ENCODE data around the gene SMC2.

SMC2 gene

DNA sequence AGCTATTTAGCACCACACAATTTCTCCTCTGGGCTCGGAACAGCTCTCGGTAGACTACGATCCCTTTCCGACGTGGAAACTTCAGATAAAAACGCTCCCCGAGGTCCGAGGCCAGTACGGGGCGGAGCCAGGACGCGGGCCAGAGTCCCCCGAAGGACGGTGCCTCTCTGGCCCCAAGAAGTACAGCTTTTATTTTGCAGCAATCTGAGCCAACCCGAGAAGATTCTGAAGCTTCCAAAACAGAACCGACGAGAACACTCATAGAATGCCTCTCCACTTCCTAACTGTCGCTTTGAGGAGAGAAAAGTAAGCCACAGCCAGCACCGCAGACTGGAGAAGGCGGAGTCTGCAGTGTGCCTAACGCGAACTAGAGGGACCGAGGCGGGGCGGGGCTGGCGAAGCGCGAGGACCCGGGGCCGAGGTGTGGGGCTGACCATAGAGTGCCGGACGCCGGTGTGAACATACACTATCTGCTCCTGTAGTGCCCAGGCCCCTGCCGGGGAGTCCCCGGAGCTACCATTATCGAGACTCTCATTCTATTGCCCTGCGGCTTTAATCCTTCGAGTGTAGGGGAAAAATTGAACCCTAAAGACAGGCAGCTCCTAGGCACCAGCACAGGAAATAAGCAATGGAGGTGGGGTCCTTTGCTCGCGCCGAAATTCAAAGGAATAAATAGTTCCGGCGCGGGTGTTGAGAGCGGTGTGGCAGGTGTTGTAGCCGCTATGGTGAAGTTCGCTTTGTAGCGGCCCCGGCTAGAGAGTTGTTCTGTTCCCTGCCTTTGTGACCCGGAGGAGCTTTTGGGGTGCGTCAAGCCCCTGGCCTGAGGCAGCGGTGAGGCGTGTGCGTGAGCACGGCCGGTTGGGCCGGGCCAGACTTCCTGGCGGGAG lies at the start of gene SMC2:
Gene SMC2, plus strand, starts transcription at position 663 of the 887 bp plus-strand sequence. CDS start 1,076 bp downstream, outside the sequence.
- peak; percentile 92 for DNase-seq

DNA sequence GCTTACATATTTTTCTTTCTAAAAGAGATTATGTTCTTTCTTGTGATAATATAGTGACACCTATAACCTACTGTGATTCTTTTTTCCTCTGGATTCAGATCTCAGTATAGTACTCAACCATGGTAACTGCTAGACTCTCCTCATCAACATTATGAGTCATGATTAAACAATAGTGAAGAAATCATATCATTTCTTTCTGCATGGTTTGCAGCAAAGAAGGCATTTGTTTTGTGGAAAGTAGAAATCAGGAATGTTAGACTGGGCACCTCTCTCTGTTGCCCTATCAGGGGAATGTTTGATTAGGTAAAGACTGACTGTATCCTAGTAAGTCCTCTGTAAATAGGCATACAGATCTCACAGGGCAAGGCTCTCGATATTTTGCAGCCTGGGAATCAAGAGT lies 25.6 kb upstream of the SMC2 start:
- DNase-seq = no peak

DNA sequence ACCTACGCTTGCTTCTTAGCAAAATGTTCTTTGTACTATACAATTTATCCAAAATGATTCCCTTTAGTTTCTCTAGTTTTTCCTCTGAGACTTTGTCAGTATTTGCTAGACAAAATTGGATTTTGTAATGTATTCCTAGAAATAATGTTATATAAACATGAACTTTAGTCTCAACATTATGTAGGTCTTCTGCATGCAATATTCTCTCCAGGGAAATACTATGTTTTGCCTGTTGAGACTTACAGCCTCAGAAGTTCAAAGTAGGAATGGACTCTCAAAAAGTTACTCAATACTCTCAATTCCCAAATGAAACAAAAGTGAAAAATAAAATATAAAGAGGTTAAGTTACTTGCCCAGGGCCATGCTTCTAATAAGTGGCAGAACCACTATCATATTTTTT lies 24.8 kb upstream of the SMC2 start:
- no peak for DNase-seq

DNA sequence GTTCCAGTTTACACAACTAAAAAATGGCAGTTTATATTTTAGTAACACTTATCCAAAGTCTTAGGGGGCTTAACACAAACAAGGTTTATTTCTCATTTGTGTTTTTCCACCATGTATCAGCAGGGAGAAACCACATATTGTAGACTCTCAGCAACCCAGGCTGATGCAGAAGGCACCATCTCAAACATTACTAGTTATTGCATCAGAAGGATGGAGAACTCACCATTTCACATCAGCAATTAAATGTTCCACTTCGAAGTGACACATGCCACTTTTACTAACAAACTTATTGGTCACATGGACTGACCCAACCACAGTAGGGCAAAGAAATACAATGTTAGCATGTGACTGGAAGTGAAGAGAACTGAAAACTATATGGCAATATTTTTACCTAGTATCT lies 22.5 kb upstream of the SMC2 start:
- DNase-seq = no peak

DNA sequence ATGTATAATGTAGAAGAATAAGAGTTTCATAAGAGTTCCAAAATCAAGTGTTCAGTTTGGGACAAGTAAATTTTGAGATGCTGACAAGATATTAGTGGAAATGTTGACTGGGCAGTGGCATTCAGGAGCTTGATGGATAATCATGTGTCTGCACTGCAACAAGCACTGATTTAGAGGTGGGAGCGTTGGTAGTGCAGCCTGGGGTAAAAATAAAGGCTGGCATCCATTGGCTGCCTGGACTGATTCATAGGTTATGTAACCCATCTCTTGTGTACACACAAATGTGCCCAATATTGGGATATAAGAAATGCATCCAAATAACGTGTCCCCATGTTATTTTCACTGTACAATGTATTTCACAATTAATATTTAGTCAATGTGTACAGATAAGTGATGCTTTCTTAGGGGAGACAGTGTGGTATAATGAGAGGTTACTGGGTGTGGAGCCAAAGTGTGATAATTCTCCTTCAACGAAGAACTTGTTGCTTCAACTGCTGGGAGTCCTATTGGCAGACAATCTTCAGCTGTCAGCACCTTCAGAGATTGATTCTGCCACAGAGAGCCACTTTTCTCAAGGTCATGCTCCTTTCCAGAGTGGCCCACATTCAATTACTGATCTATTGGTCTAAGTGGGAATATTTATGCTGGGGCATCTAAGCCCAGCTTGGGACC lies 20.9 kb upstream of the SMC2 start:
- DNase-seq = no peak

DNA sequence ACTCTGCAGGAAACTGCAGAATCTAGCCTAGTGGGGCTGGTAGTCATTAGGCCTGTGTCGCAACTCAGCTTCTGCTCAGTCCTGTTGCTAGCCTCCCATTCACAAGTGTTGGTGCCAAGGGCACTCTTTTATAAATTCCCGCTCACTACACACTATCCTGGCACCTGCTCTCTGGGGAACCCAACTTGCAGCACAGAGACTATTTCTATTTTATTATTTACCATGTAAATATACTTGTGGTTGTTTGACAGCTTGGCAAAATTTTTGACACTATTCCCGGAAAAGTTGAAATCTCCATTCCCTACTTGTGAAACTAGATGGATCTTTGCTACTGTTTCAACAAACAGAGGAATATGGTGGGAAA lies 20.4 kb upstream of the SMC2 start:
- DNase-seq = no peak

DNA sequence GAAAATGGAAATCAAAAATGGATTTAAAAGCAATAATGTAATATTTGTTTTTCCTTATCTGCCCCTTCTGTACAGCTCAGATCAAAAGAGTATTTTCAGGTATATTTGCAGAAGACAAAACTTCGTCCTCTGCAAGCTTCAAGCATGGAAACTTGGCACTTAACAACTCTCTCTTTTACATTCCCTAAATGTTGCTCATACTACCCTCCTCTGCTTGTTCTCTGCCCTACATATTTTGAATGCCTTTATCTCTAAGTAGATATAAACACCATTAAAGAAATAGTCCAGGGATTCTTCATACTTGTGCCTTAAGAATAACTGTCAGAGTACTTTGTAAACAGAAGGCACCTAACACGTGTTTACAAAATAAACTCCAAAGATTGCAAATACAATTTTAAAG lies 19.2 kb upstream of the SMC2 start:
- no peak for DNase-seq

DNA sequence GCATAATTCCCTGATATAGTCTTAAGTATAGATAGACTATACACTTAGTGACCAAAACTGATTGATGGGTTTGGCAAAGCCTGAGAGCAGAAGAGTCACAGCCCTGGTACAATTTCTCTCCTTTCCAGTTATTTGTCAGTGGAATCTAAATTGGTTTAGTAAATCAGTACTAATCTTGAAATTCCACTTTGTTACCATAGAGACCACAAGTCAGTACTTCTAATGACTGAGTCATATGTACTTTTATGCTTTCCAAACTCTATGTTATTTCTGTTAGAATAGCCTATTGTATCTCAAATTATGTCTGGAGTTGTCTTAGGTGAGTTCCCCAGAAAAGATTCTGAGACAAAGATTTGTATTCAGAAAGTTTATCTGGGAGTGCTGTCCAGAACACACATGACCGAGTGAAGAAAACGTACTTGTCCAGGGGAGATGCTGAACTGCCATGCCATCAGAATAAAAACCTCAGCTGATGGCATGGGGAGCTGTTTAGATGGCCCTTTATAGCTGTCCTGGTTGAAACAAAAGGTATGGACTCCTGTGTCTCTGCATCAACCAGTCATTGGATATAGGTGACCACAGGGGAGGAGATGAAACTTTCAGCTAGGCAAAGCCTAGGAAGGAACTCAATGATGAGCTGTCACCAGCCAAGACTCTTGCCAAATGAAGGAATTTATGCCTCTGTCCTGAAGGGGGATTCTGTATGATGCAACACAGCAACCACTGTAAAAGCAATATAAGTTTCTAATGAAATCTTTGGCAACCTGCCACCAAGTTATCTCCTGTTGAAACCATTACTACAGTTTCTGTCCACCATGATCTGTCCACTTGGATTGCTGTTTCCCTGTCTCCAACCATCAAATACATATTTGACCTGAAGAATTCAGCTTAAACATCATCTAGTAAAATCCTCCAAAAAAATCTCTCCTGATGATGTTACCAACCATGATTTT lies 18.0 kb upstream of the SMC2 start:
- no peak for DNase-seq

DNA sequence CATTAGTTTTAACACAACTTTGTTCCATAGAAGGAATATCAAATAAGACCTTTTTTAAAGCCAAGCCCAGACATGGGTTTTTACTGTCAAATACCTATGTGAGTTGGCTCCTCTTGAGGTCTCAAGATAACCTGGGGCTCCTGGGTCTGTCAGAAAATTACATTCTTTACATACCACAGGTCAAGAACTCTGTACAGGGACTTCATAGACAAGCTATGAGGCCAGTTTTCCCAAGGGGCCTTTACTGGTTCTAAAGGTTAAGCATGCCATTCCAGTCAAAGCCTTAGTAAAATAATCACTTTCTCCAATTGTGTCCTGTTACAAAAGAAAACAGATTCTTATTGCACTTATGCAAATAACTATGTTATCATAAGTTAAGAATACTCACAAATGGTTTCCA lies 15.5 kb upstream of the SMC2 start:
- no peak for DNase-seq

DNA sequence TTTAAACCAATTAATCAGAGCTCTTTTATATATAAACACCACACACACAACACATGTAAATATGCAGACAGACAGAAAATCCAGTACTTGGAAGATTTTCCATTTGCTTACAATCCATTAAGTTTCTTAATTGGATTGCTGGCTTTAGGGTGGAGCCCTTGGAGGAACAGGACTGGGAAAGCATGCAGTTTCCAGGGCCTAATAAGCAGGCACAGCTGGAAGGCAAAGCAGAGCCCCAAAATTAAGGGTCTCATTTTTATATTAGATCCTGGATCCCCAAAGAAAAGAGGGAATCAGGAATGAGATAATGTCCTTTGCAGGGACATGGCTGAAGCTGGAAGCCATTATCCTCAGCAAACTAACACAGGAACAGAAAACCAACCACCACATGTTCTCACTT lies 13.1 kb upstream of the SMC2 start:
- DNase-seq = no peak

DNA sequence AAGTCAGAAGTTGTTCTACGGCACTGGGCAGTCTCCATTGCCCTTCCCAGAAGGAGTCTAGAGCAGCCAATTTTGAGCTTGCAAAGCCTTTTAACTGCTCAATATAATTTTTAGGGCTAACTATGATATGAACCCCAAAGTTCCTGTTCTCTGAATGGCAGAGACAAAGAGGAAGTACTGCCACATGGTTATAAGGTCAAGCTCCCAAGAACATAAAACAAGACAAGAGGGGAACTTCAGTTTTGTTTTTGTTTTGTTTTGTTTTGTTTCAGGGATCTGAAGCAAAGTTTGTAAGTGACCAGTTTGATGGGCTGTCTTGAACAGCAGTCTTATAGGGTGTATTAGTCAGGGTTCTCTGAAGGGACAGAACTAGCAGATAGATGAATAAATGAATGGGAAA lies 11.9 kb upstream of the SMC2 start:
- DNase-seq = no peak

DNA sequence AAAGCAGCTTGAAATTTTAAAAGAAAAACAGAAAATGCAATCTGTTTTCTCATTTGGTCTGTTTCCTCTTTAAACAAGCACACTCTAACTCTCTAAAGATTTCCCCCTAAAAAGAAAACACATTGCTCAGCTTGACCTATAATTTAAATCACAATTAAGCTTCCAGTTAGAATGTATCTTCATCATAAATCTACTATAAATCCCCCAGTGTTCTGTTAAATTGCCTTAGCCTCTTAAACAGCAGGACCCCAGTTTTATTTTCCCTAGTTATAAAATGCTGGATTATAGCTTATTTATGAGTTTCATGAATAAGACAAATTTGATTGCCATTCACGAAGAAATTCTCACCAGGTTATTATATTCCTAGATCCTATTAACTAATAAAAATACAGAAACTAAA lies 8.6 kb upstream of the SMC2 start:
- DNase-seq = no peak

DNA sequence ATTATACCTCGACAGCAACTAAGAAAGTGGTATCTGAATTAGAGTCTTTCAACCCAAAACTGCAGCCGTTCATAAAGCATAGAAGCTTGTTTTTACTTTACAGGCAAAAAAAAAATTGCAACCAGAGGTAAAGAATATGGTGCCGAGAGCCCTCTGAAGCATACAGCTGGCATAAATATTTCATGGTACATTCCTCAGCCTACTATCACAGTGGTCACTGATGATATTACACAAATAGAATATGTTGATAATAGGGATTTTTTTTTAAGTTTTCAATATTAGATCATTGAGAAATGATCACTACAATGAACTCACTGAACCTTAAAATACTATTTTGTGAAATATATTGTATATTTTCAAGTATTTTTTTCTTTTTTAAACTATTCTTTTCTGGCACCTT lies 6.2 kb upstream of the SMC2 start:
- no peak for DNase-seq

DNA sequence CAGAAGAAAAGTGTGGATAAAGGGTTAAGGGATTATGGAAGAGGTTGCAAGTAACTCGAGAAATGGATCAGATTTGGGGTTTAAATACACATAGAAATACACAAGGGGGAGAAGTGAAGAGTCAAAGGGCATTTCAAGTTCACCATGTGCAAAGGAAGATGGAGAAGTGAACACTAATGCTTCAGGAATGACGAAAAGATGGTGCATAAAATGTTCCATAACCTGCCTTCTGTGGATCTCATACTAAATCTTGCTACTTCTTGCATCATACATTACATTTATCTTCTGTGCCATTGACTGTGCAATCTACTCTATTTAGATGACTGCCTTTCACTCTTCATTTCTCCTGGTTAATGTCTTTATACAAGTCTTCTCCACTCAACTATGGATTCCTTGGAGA lies 5.7 kb upstream of the SMC2 start:
- DNase-seq = no peak

DNA sequence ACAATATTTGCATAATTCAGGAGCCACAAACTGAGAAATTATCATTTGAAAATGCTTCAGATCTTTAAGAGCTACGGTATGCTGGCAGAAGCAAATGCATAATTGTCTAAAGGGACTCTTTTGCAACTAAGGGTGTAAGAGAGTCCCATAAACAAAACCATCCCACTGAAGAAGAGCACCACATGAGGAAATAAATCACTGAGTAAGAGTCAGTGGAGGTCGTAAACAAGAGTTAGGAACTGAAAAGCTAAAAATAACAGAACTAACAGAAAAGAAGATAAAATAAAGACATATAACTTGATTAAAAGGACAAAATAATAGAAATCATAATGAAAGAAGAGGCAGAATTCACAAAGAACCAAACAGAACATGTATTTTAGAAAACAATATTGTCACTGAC lies 3.5 kb upstream of the SMC2 start:
- no peak for DNase-seq

DNA sequence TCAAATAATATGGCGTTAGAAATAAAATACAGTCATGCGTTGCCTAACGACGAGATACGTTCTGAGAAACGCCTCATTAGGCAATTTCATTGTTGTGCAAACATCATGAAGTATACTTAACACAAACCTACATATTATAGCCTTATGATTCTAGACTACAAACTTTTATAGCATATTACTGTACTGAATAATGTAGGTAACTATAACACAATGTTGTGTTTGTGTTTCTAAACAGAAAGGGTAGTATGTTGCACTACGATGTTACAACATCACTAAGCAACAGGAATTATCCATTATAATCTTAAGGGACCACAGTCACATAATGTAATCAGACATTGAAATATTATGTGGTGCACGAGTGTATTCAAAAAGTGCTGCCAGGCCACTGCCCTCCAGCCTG lies 3.0 kb upstream of the SMC2 start:
- peak; percentile 35 for DNase-seq

DNA sequence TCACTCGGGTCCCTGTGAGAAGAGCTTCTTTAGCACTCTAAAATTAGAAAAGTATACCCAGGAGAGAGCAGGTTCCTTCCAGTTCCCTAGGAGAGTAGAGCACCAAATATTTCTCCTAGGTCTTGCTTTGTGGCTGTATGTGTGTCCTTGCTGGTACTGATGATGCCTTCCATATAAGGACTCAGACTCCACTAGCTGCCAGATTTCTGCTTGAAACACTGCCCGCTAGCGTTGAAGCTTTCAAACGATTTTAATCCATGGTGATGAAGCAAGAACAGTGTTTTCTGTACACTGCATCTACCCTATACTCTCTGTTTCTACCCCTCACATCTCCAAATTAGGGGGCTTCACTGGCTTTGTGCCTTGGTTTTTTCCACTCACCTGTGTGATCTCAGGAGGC lies 2.4 kb upstream of the SMC2 start:
- DNase-seq = peak; percentile 79

DNA sequence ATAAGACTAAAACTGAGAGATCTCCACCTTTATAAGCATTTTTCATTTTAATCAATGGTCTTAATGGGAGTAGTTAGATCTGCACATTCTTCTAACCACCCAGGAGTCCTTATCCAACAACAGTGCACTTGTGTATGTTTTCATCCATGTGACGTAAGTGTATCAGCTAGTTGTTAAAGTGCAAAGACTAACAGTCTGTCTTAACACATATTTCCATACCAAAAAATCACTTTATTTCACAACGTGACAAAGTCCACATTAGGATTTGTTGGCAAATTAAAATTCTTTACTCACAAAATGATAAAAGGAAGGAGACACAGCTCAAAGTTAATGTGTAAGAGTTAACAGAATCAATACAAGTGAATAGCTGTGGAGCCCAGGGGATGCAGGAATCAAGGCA lies 1.9 kb upstream of the SMC2 start:
- no peak for DNase-seq

DNA sequence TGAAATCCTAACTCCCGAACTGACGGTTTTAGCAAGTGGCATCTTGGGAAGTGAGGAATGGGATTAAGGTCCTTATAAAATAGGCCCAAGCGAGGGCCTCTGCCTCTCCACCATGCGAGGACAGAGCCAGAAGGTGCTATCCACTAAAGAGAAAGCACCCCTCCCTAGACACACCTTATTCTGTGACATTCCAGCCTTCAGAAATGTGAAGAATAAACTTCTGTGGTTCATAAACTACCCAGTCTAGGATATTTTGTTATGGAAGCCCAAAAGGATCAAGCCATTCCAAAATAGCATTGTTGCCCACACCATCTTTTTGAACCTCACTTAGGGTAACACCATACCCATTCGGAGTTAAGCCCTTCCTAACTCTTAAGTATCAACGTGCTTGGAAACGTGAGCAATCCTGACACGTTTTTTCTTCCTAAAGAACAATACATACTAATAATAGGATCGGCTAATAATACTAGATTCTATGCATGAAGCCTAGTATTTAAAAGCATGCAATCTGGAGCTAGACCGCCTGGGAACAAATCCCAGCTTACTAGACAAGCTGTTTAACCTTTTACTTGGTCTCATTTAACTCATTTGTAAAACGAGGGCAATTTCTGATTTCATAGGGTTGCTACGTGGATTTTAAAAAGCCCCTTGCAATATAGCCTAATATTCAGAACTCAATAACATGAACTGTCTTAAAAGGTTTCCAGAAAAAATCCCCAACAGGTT lies 1.1 kb upstream of the SMC2 start:
- peak; percentile 5 for DNase-seq

DNA sequence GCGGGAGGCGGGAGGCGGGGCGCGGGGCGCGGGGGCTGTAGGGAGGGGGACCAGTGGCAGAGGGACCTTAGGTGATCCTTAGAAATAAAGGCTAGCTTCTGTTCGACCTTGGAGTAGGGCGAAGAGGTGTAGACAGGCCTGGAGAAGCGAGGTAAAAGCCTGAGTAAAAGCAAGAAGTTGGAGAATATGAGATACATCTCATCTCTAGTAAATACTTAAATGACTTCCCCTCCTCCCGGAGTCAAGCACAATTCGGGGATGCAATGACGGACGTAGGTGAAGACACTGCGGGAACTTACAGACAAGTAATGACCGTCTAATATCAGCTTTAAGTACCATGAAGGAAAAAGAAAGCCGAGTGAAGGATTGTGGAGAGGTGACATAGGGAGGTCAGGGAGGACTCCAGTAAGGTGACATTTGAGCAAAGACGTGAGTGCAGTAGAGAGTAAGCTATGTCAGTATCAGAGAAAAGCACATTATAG lies 466 bp downstream of the SMC2 start:
- no peak for DNase-seq

DNA sequence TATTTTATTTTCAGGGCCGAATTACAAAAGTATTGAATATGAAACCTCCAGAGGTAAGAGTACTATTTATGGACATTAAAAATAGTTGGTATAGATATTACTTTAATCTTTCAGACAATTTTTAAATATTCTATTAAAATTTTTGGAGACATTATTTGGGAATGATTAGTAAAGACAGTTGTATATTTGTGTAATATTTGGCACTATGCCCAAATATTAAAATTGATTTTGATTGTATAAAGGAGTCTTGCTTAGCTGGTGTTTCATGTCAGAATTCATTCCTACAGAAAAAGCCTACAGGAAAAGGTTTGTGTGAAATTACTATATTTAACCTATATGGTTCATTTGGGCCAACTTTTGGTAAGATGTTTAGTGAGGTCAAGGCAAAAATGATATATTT lies 5.5 kb downstream of the SMC2 start:
- DNase-seq = no peak

DNA sequence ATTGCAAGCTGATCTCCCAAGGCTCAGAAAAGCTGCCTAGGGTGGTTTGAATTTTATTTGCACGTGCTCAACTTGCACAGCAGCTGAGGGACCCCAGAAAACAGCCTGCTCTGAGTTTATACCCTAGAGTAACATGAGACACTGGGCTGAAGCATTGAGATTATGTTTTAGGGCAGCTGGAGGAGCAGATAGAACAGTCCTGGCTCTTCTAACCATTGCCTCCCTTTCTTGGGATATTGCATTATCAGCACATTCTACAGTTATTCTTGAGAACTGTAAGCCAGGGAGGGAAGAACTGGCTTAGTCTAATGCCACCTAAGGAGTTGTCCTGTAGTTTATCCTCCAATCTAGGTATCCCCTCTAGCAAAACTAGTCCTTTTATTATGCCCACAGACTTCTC lies 10.3 kb downstream of the SMC2 start:
- no peak for DNase-seq

DNA sequence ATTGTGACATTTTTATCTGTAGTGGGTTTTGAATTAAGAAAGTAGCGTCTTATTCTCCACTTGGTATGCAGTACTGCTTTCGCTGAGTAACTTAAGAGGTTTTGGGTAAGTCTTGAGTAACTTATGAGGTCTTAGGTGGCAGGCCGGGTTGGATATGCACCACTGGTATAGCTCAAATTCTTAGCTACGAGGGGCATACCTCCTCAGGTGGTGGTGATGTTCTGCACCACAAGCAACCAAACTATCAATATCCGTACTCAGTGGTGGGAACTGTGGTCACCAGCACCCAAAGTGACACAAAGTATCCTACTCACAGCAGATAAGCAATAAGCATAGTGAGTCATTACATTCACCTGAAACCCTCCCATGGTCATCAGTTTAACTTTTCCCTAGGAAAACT lies 13.7 kb downstream of the SMC2 start:
- DNase-seq = no peak

All from NCI-H1092 (cell line).